Measurements from ENCODE around the gene PIGU. TPM values are rescaled to one million over a fixed set of nuclear protein-coding genes. Genes with fewer than 3 reads are reported as not detected.
"Not testable (repeated sequence)": the region's sequence is repeated elsewhere in the genome, so short reads cannot be mapped to it uniquely, and the experiment has no call there.

Gene PIGU
- total RNA-seq, 1 donor from 2014 or later: 10.9 TPM

DNA sequence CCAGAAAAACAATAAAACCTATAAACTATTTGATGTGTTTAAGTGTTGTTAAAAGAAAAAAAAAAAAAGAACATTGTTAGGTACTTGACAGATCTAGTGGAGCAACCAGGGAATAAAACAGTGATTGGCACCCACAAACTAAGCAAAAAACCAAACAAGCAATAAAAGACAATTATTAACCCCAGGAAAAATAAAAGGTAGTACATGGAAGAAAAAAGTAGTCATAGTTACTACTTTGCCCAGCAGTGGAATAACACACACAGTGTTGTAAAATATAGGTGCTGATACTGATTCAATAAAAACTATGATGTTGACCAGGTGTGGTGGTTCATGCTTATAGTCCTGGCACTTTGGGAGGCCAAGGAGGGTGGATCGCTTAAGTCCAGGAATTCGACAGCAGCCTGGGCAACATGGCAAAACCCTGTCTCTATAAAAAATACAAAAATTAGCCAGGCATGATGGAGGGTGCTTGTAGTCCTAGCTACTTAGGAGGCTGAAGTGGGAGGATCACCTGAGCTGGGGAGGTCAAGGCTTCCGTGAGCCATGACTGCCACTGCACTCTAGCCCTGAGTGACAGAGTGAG lies 43.9 kb downstream of the PIGU start:
- intact Hi-C loops (cut with DNase I): no loop called here
- ATAC-seq (ENCODE audit: poor library complexity) (no peak), DNase-seq (no peak)

GRCh38 chr20:34629904-34630303 lies 47.0 kb downstream of the PIGU start:
- ATAC-seq (ENCODE audit: poor library complexity): no peak
- intact Hi-C loops (cut with DNase I): no loop called here
- DNase-seq: no peak

DNA sequence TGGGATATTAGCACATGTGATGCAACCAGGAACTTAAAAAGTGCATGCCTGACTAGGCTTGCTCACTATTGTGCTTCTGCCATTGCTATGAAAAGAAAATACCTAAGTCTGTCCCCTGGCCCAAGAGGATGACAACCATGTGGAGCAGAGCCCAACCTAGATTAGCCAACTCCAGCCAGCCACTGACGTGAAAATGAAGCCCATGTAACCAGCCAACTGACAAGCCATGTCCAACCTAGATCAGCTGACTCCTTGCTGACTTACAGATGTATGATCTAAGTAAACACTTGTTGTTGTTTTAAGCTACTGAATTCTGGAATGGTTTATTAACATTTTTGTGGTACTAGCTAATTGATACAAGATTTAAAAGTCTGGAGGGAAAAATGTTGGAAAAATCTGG lies 47.5 kb downstream of the PIGU start:
- intact Hi-C loops (cut with DNase I): no loop called here
- DNase-seq (peak; percentile 55), ATAC-seq (ENCODE audit: poor library complexity) (peak; percentile 74)

DNA sequence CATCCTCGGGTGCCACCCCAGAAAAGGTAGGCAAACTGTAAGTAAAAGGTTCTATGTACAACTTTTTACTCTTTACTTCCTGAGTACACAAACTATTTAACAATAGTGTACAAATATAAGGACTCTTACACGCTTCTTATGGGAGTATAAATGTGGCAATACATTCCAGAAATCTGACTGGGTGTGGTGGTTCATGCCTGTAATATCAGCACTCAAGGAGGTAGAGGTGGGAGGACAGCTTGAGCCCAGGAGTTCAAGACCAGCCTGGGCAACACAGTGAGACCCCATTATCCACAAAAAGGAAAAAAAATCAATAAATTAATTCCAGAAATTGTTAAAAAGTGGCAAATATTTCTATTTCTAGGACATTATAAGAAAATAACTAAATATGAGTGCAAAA lies 48.9 kb downstream of the PIGU start:
- ATAC-seq (ENCODE audit: poor library complexity): no peak
- DNase-seq: no peak
- intact Hi-C loops (cut with DNase I): no loop called here

DNA sequence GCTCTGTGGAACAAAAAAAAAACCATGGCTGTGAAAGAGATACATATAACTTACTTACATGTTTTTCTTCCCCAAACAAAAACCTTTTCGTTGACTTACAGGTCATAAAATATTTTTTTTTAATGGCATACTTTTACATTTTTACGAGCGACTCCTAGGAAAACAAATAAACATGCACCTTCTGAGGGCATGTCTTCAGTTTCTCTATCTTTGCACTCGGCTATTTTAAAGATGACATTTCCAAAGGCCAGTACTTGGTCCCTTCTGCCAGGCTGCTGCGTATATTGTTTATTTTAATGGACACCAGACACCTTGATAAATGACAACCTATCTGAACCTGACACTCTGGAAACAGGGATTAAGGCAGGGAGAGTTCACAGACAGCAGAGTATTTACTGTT lies 49.4 kb downstream of the PIGU start:
- intact Hi-C loops (cut with DNase I): no loop called here
- ATAC-seq (ENCODE audit: poor library complexity) (peak; percentile 57), DNase-seq (no peak)

DNA sequence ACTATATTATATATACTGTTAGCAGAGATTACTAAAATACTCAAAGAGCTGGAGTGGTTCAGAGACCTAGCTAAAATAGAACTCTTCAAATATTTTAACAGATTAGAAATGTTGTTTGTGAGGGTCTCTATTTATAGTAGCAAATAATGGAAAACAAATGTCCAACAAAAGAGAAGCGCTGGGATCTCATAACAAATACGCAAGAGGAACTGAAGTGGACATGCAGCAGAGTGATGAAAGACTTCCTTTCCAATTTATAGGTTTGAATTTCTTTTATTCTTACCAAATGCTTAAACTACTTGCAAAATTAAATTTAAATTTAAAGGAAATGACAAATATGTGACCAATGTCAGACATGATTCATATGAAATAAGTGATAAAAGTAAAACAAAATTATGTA lies 49.9 kb downstream of the PIGU start:
- DNase-seq (no peak), ATAC-seq (ENCODE audit: poor library complexity) (peak; percentile 38)
- intact Hi-C loops (cut with DNase I): no loop called here

DNA sequence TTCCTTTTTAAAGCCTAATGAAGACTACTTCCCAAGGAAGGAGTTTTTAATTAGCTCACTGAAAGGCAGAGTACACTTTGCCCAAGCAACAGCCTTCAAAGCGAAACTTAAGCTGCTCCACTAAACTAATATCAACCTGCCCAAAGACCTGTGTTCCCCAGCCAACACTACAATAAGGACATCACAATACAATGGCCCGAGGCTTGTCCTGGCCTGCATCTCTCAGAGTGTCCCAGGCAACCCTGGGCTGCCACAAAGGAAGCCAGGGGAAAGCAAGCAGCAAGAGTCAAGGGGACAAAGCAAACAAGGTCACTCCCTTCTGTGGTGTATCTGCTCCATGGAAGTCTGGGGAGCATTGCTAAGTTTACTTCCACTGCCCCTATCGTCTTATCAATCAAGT lies 52.3 kb downstream of the PIGU start:
- ATAC-seq (ENCODE audit: poor library complexity) (no peak), DNase-seq (no peak)
- intact Hi-C loops (cut with DNase I): no loop called here

DNA sequence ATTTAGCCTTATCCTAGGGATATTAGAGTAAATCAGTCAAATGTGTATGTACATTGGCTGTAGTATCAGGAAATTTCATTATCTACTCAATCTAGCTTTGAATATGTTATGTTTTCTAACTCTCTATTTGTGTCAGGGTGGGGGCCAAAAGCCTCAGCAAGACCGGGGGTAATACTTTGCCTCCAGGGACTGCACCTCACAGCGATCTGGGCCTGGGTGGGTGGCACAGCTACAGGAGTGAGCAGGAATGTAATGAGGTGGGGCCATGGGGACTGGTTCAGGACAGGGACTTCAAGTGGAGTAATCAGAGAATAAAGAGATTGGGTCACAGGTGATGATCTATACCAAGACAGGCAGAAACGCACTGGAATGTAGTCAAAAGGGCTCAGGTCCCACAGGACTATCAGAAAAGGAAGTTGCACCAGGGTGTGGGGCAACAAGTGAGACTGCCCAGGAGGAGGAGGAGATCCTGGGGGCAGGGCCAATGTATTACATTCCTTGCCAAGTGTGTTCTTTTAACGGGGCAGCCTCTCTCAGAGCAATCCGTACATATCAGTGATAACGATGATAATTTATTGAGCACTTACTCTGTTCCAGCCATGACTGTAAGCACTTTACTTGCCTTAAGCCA lies 54.0 kb downstream of the PIGU start:
- DNase-seq (no peak), ATAC-seq (ENCODE audit: poor library complexity) (no peak)
- intact Hi-C loops (cut with DNase I): no loop called here

- DNase-seq: no peak
- no peak for ATAC-seq (ENCODE audit: poor library complexity)
- intact Hi-C loops (cut with DNase I): no loop called here
Observed at GRCh38 chr20:34621383-34622367, 55.2 kb downstream of the PIGU start.

- ATAC-seq (ENCODE audit: poor library complexity) (no peak), DNase-seq (no peak)
- intact Hi-C loops (cut with DNase I): no loop called here
Observed at GRCh38 chr20:34621036-34621343, 55.9 kb downstream of the PIGU start.

GRCh38 chr20:34618676-34619075 lies 58.2 kb downstream of the PIGU start:
- DNase-seq (no peak), ATAC-seq (ENCODE audit: poor library complexity) (no peak)
- intact Hi-C loops (cut with DNase I): no loop called here

- ATAC-seq (ENCODE audit: poor library complexity); DNase-seq; intact Hi-C loops (cut with DNase I): not testable (repeated sequence)
Observed at GRCh38 chr20:34616913-34617312, 60.0 kb downstream of the PIGU start.

DNA sequence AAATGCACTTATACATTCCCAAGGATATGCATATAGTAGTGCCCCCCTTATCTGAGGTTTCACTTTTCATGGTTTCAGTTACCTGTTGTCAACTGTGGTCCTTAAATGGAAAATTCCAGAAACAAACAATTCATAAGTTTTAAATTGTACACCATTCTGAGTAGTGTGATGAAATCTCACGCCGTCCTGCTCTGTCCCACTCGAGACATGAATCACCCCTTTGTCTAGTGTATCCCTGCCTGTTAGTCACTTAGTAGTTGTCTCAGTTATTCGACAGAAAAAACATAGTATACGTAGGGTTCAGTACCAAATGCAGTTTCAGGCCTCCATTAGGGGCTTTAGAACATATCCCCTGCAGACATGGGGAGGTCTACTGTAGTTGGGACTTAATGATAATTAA lies 61.4 kb downstream of the PIGU start:
- no peak for DNase-seq
- ATAC-seq (ENCODE audit: poor library complexity): no peak
- intact Hi-C loops (cut with DNase I): no loop called here

DNA sequence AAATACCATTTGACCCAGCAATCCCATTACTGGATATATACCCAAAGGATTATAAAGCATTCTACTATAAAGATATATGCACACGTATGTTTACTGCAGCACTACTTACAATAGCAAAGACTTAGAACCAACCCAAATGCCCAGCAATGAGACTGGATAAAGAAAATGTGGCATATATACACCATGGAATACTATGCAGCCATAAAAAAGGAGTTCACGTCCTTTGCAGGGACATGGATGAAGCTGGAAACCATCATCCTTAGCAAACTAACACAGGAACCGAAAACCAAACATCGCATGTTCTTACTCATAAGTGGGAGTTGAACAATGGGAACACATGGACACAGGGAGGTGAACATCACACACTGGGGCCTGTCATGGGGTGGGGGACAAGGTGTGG lies 64.9 kb downstream of the PIGU start:
- intact Hi-C loops (cut with DNase I): not testable (repeated sequence)

GRCh38 chr20:34607066-34607465 lies 69.8 kb downstream of the PIGU start:
- no peak for ATAC-seq (ENCODE audit: poor library complexity)
- intact Hi-C loops (cut with DNase I): no loop called here
- no peak for DNase-seq

More for the DNA sequence above, 64.9 kb downstream of the PIGU start:
- ATAC-seq (ENCODE audit: poor library complexity); DNase-seq: not testable (repeated sequence)

- intact Hi-C loops (cut with DNase I): no loop called here
- peak; percentile 35 for ATAC-seq (ENCODE audit: poor library complexity)
- DNase-seq: no peak
Observed at GRCh38 chr20:34604980-34605788, 71.7 kb downstream of the PIGU start.

DNA sequence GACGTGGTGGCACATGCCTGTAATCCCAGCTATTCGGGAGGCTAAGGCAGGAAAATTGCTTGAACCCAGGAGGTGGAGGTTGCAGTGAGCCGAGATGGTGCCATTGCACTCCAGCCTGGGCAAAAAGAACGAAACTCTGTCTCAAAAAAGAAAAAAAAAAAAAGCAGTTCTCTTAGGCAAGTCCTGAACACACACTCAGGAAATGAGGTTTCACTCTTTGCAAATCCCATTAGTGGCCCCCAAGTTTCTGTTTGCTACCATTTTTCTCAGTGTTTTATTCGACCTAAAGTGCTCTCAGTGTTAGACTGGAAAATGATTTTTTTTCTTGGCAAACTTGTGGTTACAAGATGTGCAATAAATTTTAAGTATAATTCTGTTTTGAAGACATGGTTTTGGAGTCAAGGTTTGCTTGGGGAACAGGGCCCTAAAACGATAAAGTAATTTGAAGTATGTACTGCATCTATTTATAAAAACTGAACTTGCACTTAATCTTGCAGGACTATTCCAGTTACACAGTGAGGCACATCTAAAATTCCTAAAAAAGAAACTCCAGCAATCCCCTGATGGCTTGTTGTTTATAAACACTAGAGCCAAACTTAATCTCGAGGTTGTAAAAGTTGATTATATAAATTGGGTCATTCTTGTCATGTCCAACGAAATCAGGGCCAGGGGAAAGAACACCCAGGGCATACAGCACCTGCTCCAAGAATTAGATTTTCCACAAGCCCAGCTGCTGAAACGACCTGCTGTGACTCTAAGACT lies 75.8 kb downstream of the PIGU start:
- DNase-seq: no peak
- intact Hi-C loops (cut with DNase I): no loop called here
- peak; percentile 67 for ATAC-seq (ENCODE audit: poor library complexity)

DNA sequence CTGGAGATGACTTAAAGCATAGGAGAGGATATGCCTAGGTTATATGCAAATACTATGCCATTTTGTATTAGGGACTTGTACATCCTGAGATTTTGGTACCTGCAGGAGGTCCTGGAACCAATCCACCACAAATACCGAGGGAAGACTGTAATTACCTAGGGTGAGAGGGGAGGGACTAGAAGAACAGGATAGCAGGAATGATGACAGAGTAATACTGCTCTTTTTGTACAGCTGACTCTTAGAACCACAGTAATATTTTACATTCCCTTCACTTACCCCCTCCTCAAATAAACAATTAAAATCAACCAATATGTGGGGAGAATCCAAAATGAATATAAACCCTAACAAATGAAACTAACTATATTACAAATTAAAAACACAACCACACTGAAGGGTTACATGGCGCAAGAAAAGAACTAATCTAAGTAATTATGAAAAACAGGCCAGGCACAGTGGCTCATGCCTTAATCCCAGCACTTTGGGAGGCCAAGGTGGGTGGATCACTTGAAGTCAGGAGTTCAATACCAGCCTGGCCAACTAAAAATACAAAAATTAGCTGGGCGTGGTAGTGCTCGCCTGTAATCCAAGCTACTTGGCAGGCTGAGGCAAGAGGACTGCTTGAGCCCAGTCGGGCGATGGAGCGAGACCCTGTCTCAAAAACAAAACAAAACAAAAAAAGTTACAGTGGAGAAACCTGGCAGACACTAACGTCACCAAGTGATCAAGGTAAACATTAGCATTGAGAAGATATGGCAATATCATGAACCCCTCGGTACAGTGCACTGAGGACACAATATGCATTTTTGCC lies 81.3 kb downstream of the PIGU start:
- ATAC-seq (ENCODE audit: poor library complexity): no peak
- intact Hi-C loops (cut with DNase I): no loop called here
- no peak for DNase-seq
